Epidermal melanocyte (primary cell): Measurements from ENCODE around the gene PPP1R1B.

Source experiments
- DNase-seq: peaks from one replicate; pipeline ENCODE4 v3.0.0; 2011; ENCODE audit warnings: low spot score; ENCODE audit not compliant: insufficient read length

The PPP1R1B gene

GRCh38 chr17:39666601-39667261 lies 40.0 kb downstream of the PPP1R1B start:
- no peak for DNase-seq

- DNase-seq: no peak
Observed at GRCh38 chr17:39667262-39667944, 40.7 kb downstream of the PPP1R1B start.

- DNase-seq: no peak
Observed at GRCh38 chr17:39667945-39668924, 41.5 kb downstream of the PPP1R1B start, which contains the start of gene PNMT. TSS of gene PNMT (plus strand) at chr17:39668453. CDS start at chr17:39668476, 23 bp downstream.

GRCh38 chr17:39669897-39670735 lies 43.4 kb downstream of the PPP1R1B start:
- DNase-seq: no peak

GRCh38 chr17:39670746-39671145 lies 44.0 kb downstream of the PPP1R1B start:
- DNase-seq: no peak

GRCh38 chr17:39671651-39672521 lies 45.1 kb downstream of the PPP1R1B start:
- peak; percentile 69 for DNase-seq

GRCh38 chr17:39672522-39673334 lies 46.0 kb downstream of the PPP1R1B start:
- DNase-seq: no peak

- no peak for DNase-seq
Observed at GRCh38 chr17:39673335-39674081, 46.8 kb downstream of the PPP1R1B start.

- DNase-seq: no peak
Observed at GRCh38 chr17:39674179-39674578, 47.4 kb downstream of the PPP1R1B start.

GRCh38 chr17:39674702-39675389 lies 48.1 kb downstream of the PPP1R1B start:
- no peak for DNase-seq

- no peak for DNase-seq
Observed at GRCh38 chr17:39675390-39676082, 48.8 kb downstream of the PPP1R1B start.

- DNase-seq: no peak
Observed at GRCh38 chr17:39676198-39676819, 49.6 kb downstream of the PPP1R1B start.

- DNase-seq: no peak
Observed at GRCh38 chr17:39677072-39677471, 50.3 kb downstream of the PPP1R1B start.

- DNase-seq: no peak
Observed at GRCh38 chr17:39677542-39678339, 51.0 kb downstream of the PPP1R1B start.

GRCh38 chr17:39678340-39679116 lies 51.8 kb downstream of the PPP1R1B start:
- DNase-seq: no peak
